IPS-NIHi7 (cell line): Measurements from ENCODE around the gene CCDC102A.

ENCODE experiments used
- DNase-seq: peaks from one replicate; pipeline ENCODE4 v3.0.0; 2012; ENCODE audit warnings: mixed read lengths; ENCODE audit errors: extremely low spot score

The CCDC102A gene

GRCh38 chr16:57462209-57462977, 74.0 kb downstream of the CCDC102A start, which contains the start of gene POLR2C:
Gene POLR2C (plus strand): TSS chr16:57462679. CDS start chr16:57462725, 46 bp downstream.
- peak; percentile 93 for DNase-seq
